MM.1S (cell line): ENCODE measurements around the gene CSF1.

Experiments
- CTCF ChIP-seq: fragments of 300-600 bp; sonication (generic); IDR thresholded peaks from 2 replicates; pipeline ENCODE4 v1.5.1; 2016; ENCODE audit warnings: antibody characterized with exemption, low read length, mixed read lengths
- EZH2 ChIP-seq: fragments of 300-600 bp; sonication (generic); optimal IDR thresholded peaks from 2 replicates; pipeline ENCODE3; 2017; ENCODE audit warnings: low read depth, mild to moderate bottlenecking, antibody characterized with exemption, low read length, mixed read lengths
- EZH2phosphoT487 ChIP-seq: fragments of 300-600 bp; sonication (generic); IDR thresholded peaks from 2 replicates; pipeline ENCODE4 v1.6.1; 2018; ENCODE audit warnings: antibody characterized with exemption, low read length

DNA sequence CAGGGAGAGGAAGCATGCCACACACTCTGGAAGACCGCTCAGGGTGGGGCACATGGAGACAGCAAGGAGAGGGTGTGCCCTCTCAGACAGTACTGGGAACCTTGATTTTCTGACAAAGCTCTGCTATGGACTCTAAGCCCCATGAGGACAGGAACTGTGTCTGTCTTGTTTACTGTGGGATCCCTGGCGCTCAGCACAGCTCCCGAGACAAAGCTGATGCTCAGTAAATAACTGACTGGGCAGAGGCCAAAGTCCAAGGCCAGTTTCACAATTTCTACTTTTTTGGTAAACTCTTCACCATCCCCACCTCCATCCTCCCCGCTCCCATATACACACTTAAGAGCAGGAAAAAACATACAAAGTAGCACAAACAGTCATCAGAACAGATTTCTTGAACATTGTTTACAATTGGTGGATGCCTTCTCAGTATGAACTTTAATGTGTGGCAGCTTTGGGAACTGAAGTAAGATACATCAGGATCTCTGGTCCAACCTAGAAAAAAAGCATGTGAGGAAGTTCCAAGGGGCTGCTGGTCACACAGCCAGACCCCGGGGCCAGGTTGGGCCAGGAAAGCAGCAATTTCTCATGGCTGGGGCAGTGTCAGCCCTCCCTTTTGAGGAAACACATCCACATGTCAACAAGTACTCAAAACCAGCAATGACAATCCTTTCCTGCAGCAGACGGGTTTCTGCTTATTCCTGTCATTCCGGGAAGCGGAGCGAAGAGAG, 68.3 kb downstream of the CSF1 start:
- TF ChIP-seq CTCF = no peak
- no peak for TF ChIP-seq EZH2
- TF ChIP-seq EZH2phosphoT487 = no peak
